Activated naive CD8-positive, alpha-beta T cell treated with anti-CD3 and anti-CD28 coated beads, Interleukin-2, amount 50 U/mL, for 24 hours (primary cell): Measurements from ENCODE around the gene METTL24.
"Not testable (repeated sequence)": the region's sequence is repeated elsewhere in the genome, so short reads cannot be mapped to it uniquely, and the experiment has no call there.

Experiments
- ATAC-seq: fragments of 150-1000 bp; cut with Tn5 transposase; one replicate; pipeline ENCODE4 v1.10.0; 2021
- DNase-seq: peaks from one replicate; pipeline ENCODE4 v3.0.0; 2021
- H3K27ac Mint-ChIP-seq: one replicate; pipeline ENCODE4 v1.8.0; 2021; ENCODE audit warnings: mild to moderate bottlenecking, mixed read lengths
- H3K27me3 Mint-ChIP-seq: one replicate; pipeline ENCODE4 v1.8.0; 2021; ENCODE audit warnings: mixed read lengths
- H3K36me3 Mint-ChIP-seq: one replicate; pipeline ENCODE4 v1.8.0; 2021; ENCODE audit warnings: low read depth, mixed read lengths
- H3K4me1 Mint-ChIP-seq: one replicate; pipeline ENCODE4 v1.8.0; 2021; ENCODE audit warnings: mixed read lengths
- H3K4me3 Mint-ChIP-seq: one replicate; pipeline ENCODE4 v1.8.0; 2021; ENCODE audit warnings: mild to moderate bottlenecking, moderate library complexity, mixed read lengths
- H3K9me3 Mint-ChIP-seq: one replicate; pipeline ENCODE4 v1.8.0; 2021; ENCODE audit warnings: mixed read lengths

The METTL24 gene

DNA sequence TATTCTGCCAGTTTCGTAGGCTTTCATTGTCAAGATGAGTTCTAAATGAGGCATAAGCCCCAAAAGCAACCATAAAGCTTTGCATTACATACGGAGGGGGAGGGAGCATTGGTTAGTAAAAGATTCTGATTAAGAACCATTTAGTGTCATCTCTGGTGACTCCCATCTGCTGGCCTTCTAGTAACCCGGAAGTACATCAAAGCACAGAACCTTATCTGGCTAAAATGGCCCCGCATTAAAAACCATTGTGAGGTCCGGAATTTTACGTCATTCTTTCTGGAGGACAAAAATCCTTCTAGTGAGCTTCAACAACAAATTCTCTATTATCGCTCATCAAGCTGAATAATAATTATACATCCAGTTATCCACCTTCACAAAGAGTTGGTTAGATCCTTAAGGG is 37.8 kb downstream of the METTL24 start:
- no peak for ATAC-seq
- H3K36me3 Mint-ChIP-seq: no peaks in the 10 kb centered on the region
- H3K27ac Mint-ChIP-seq: no peak overlapping the region
- no peaks in the 10 kb centered on the region for H3K4me1 Mint-ChIP-seq
- DNase-seq: no peak
- H3K9me3 Mint-ChIP-seq: no peaks in the 10 kb centered on the region
- H3K4me3 Mint-ChIP-seq: no peak overlapping the region
- no peaks in the 10 kb centered on the region for H3K27me3 Mint-ChIP-seq

DNA sequence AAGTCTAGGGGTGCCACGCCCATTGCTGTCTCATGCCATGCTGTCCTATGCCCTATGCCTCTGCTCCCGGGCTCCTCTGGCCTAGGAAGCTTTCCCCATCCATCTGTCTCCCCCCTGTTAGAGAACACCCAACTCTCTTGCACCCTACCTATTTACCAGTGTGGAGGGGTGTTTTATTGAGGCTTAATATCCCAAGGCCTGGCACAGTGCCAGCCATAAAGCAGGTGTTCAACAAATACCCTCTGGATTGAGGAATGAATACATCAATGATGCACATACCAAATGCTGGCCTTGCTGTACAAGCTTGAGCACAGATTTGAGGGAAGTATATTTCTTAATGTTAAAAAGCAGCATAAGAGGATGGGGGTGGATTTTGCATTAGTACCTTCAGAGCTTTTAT is 38.3 kb downstream of the METTL24 start:
- Mint-ChIP-seq H3K4me3 (no peak overlapping the region), H3K27me3 (no peaks in the 10 kb centered on the region), H3K9me3 (no peaks in the 10 kb centered on the region), H3K36me3 (no peaks in the 10 kb centered on the region), H3K4me1 (no peaks in the 10 kb centered on the region), H3K27ac (no peak overlapping the region)
- ATAC-seq: no peak
- no peak for DNase-seq

DNA sequence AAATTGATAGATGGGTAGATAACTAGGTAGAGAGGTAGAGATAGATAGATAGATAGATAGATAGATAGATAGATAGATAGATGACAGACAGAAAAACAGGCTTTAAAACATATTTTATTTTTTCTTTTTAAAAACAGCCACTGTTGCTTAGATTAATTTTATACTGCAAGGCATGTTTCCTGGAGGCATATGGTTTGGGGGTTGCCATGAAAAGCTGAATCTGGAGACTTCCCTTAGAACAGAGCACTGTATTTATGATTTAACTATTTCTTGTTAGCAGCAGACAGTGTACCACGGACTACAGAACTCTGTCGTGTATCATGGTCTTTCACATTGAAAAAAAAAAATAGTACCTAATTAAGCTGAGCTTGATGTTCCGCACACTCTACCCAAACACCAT is 38.8 kb downstream of the METTL24 start:
- Mint-ChIP-seq H3K4me3 (no peak overlapping the region), H3K9me3 (no peaks in the 10 kb centered on the region), H3K36me3 (no peaks in the 10 kb centered on the region), H3K27me3 (no peaks in the 10 kb centered on the region), H3K4me1 (no peaks in the 10 kb centered on the region), H3K27ac (no peak overlapping the region)
- ATAC-seq (no peak), DNase-seq (no peak)

DNA sequence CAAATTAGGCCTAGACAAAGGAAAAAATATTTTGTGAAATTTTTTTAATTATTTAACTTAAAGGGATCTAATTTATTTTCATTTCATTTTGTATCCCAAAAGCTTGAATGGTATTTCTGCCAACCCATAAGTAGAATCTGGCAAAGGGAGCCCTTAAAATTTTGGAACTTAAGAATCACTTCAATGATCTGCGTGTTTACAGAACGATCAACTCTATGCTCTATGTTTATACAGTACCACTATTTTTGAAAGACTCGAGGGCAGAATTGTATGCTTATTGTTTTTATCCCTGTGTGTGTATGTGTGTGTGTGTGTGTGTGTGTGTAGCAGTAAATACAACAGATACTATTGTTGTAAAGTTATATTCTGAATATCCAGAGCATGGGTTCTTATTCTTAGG is 39.2 kb downstream of the METTL24 start:
- Mint-ChIP-seq H3K27me3 (no peaks in the 10 kb centered on the region), H3K4me3 (no peak overlapping the region), H3K4me1 (no peaks in the 10 kb centered on the region), H3K9me3 (no peaks in the 10 kb centered on the region), H3K36me3 (no peaks in the 10 kb centered on the region), H3K27ac (no peak overlapping the region)
- DNase-seq (no peak), ATAC-seq (no peak)

DNA sequence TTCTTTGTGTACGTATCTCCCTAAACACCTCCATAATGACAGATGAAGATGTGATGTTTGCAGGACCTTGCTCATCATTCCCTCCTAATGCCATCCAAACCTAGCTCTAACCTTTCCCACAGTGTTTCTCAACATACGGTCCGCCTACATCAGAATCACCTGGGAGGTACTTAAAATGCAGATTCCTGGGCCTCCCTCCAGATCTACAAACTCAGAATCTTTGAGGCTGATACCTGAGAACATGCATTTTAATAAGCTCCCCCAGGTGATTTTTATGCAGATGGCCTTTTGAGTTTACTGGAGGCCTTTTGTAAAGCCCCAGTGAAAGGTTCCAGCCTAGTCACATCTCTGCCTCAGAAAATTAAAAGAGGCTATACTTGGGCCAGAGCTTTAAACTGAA is 40.5 kb downstream of the METTL24 start:
- ATAC-seq (no peak), DNase-seq (no peak)
- Mint-ChIP-seq H3K27ac (no peak overlapping the region), H3K4me1 (no peaks in the 10 kb centered on the region), H3K4me3 (no peak overlapping the region), H3K27me3 (no peaks in the 10 kb centered on the region), H3K9me3 (no peaks in the 10 kb centered on the region), H3K36me3 (no peaks in the 10 kb centered on the region)

DNA sequence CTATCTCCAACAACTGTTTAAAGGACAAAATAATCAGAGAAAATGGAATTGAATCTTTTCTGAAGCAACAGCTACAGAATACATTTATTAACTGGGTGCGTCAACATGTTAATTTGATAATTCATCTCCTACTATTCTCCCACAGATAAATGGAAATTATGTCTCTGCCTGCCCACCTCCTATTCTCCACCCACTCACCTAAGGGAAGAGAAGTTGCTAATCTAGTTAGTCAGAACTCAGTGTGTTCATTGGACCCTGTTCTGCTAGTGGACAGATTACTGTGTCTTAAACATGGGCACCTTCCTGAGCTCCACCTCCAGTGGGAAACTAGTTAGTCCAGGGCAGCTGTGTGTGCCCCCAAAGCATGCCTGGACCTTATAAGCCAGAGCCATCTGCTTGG is 41.0 kb downstream of the METTL24 start:
- no peaks in the 10 kb centered on the region for H3K9me3 Mint-ChIP-seq

DNA sequence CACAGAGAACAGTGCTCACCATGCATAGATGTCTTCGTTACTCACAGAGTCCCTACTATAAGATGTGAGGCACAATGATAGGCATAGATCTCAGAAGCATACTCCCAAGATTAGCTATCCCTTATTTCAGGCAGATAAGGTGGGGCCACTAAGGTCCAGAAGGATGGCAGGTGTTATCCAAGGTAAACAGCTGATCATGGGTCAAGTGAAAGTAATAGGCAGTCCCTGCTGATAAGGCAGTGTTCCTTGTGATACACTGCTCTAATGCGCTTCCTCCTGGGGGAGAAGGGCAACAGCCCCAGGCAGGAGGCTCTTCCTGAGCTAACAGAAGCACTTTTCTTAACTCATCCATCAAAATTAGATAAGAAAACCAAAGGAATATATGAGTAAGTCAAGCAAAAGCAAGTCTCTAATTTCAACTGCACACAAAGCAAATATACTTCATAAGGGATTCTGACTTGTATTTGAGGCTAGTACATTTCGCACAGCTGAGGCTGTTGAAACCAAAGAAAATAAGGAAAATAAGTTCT is 42.2 kb downstream of the METTL24 start:
- ATAC-seq (no peak), DNase-seq (no peak)
- H3K4me1 Mint-ChIP-seq: no peaks in the 10 kb centered on the region
- H3K27ac Mint-ChIP-seq: no peak overlapping the region
- no peaks in the 10 kb centered on the region for H3K36me3 Mint-ChIP-seq
- H3K27me3 Mint-ChIP-seq: no peaks in the 10 kb centered on the region
- no peaks in the 10 kb centered on the region for H3K9me3 Mint-ChIP-seq
- H3K4me3 Mint-ChIP-seq: no peak overlapping the region

More for the DNA sequence above, 41.0 kb downstream of the METTL24 start:
- ATAC-seq (no peak), DNase-seq (no peak)
- H3K27ac Mint-ChIP-seq: no peak overlapping the region
- H3K4me3 Mint-ChIP-seq: no peak overlapping the region
- H3K27me3 Mint-ChIP-seq: no peaks in the 10 kb centered on the region
- no peaks in the 10 kb centered on the region for H3K36me3 Mint-ChIP-seq
- H3K4me1 Mint-ChIP-seq: no peaks in the 10 kb centered on the region

DNA sequence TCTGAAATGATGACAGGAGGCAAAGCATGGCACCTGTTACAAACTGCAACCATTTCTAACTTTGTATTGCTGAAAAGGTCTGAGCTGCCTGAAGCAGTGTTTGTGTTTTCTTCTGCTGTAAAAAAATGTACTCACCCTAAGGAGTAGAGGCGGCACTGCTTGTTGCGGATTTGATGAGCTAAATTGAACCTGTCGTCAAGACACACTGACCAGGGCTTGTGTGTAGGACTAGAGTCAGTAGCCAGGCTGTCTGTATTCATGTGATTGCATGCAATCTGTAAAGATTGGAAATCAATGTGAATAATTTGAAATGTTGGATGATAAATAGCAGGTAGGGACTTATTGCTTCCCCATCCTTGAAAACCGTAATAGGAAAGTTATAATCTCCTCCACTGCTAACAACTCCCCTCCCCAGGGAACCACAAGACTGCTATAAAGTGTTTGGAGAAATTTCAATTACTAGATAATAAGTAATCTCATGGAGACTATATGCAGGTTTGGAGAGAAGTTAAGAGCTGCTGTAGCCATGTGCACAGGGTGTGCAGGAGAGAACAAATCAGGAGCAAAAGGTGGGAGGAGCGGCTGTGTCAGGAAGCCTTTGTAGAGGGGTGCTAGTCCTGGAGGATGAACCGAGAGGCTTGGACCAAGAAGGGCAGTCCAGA is 42.8 kb downstream of the METTL24 start:
- no peaks in the 10 kb centered on the region for H3K36me3 Mint-ChIP-seq
- H3K9me3 Mint-ChIP-seq: no peaks in the 10 kb centered on the region
- no peak for DNase-seq

DNA sequence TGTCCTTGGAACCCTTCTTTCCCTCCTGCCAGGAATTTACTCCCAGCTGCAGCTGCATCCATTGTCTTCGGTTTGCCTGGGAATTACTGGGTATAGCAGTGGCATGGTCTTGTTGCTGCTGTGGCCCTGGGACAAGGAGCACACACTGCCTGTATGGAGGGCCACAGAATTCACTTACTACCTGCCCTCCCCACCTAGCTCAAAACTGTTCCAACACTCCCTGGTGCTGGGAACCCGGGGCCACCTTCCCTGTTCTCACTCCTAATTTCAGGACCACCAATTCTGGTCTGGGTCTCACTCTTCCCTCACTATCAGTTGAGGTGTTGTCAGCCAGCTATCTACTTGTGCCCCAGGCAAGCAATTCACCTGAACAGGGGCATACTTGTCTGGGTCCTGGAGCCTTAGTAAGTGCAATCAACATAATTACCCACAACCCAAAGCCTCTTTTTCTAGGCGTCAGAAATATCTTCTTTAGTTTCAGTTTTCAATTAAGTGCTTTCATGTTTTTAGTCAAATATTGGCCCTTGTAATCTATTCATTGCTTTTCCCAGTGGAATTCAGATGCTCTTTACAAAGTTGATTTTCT is 47.2 kb downstream of the METTL24 start:
- Mint-ChIP-seq H3K4me1 (no peaks in the 10 kb centered on the region), H3K36me3 (no peaks in the 10 kb centered on the region), H3K9me3 (peaks cover 5% of the 10 kb centered on the region), H3K4me3 (no peak overlapping the region), H3K27me3 (no peaks in the 10 kb centered on the region), H3K27ac (no peak overlapping the region)
- no peak for DNase-seq
- ATAC-seq: no peak

More for the DNA sequence above, 42.8 kb downstream of the METTL24 start:
- no peak for ATAC-seq
- Mint-ChIP-seq H3K4me3 (no peak overlapping the region), H3K27me3 (no peaks in the 10 kb centered on the region), H3K27ac (no peak overlapping the region), H3K4me1 (no peaks in the 10 kb centered on the region)

DNA sequence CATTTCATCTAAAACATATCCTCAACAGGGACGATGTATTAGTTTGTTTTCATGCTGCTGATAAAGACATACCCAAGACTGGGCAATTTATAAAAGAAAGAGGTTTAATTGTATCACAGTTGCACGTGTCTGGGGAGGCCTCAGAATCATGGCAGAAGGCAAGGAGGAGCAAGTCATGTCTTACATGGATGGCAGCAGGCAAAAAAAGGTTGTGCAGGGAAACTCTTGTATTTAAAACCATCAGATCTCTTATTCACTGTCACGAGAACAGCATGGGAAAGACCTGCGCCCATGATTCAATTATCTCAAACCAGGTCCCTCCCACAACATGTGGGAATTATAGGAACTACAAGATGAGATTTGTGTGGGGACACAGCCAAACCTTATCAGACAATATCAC is 48.7 kb downstream of the METTL24 start:
- H3K4me1 Mint-ChIP-seq, H3K27ac Mint-ChIP-seq, DNase-seq, ATAC-seq, H3K27me3 Mint-ChIP-seq, H3K36me3 Mint-ChIP-seq, H3K4me3 Mint-ChIP-seq, H3K9me3 Mint-ChIP-seq: not testable (repeated sequence)

DNA sequence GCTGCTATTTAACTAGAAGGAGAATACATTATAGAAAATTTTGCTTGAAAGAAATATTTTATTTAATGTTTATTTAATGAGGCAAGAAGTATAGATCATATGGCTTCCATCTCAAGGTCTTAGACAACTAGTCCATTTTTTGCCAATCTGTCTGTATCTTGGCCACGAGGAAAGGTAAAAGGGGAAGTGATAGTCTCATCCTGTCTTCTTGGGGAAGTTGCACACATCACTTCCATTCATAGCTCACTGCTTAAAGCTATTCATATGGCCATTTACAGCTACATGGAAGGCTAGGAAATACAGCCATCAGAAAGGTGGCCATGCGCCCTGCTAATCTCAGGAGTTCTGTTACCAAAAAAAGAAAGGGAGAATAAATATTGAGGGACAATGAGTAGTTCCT is 50.8 kb downstream of the METTL24 start:
- H3K27ac Mint-ChIP-seq: no peak overlapping the region
- no peak for DNase-seq
- H3K27me3 Mint-ChIP-seq: peaks cover 3% of the 10 kb centered on the region
- no peak overlapping the region for H3K4me3 Mint-ChIP-seq
- peaks cover 8% of the 10 kb centered on the region for H3K9me3 Mint-ChIP-seq
- H3K4me1 Mint-ChIP-seq: peaks cover 2% of the 10 kb centered on the region
- no peaks in the 10 kb centered on the region for H3K36me3 Mint-ChIP-seq
- no peak for ATAC-seq

DNA sequence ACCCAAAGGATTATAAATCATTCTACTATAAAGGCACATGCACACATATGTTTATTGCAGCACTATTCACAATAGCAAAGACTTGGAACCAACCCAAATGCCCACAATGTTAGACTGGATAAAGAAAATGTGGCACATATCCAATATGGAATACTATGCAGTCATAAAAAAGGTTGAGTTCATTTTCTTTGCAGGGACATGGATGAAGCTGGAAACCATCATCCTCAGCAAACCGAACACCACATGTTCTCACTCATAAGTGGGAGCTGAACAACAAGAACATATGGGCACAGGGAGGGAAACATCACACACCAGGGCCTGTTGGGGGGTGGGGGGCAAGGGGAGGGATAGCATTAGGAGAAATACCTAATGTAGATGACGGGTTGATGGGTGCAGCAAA is 52.3 kb downstream of the METTL24 start:
- not testable (repeated sequence) for H3K27ac Mint-ChIP-seq, H3K27me3 Mint-ChIP-seq, DNase-seq, H3K36me3 Mint-ChIP-seq, ATAC-seq, H3K4me1 Mint-ChIP-seq, H3K9me3 Mint-ChIP-seq, H3K4me3 Mint-ChIP-seq

DNA sequence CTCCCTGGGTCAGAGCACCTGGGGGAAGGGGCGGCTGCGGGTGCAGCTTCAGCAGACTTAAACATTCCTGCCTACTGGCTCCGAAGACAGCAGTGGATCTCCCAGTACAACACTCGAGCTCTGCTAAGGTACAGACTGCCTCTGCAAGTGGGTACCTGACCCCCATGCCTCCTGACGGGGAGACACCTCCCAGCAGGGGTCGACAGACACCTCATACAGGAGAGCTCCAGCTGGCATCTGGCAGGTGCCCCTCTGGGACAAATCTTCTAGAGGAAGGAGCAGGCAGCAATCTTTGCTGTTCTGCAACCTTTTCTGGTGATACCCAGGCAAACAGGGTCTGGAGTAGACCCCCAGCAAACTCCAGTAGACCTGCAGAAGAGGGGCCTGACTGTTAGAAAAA is 54.5 kb downstream of the METTL24 start:
- not testable (repeated sequence) for H3K9me3 Mint-ChIP-seq, DNase-seq, H3K27me3 Mint-ChIP-seq, H3K4me1 Mint-ChIP-seq, ATAC-seq, H3K4me3 Mint-ChIP-seq, H3K36me3 Mint-ChIP-seq, H3K27ac Mint-ChIP-seq

DNA sequence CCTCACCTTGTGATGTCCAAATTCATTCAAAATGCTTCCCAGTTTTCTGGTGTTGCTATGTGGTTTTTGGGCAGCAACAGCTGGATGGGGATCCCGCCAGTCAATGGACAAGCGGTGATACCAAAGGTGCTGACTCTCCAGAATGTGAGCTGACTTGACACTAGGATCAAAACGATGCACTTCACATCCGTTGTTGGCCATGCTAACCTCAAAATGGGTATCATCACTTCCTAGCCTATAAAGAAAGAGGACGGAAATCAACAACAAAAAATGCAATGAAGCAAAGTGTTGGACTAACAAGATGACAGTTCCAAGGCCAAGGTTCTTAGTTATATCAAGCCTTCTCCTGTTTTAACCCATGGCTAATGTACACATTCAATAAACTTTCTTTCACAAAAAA is 59.2 kb downstream of the METTL24 start:
- Mint-ChIP-seq H3K4me1 (peaks cover 17% of the 10 kb centered on the region), H3K9me3 (no peaks in the 10 kb centered on the region), H3K4me3 (no peak overlapping the region), H3K36me3 (no peaks in the 10 kb centered on the region), H3K27ac (no peak overlapping the region), H3K27me3 (peaks cover 5% of the 10 kb centered on the region)
- DNase-seq: no peak
- ATAC-seq: no peak

DNA sequence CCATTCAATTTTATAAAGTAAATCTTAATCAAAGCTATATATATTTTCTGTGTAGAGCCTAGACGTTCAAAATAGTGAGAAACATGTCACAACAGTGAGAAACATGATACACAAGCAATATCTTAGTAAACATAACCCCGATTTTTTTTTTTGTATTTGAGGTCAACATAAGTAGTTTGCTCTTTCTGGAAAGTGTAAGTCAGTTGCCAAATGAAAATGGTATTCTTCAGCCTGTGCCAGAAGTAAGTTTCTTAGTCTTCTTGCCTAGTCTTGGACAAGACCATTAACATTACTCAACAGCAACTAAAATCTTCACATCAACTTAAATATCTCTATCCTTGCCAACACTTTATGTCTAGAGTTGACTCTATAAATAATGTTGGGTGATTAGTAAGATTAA is 59.7 kb downstream of the METTL24 start:
- Mint-ChIP-seq H3K36me3 (no peaks in the 10 kb centered on the region), H3K9me3 (no peaks in the 10 kb centered on the region), H3K4me1 (peaks cover 17% of the 10 kb centered on the region), H3K4me3 (no peak overlapping the region), H3K27me3 (peaks cover 5% of the 10 kb centered on the region), H3K27ac (no peak overlapping the region)
- ATAC-seq (no peak), DNase-seq (no peak)
